Pancreas (tissue), 10 donors: ENCODE measurements around the gene PGA4. TPM values are rescaled to one million over a fixed set of nuclear protein-coding genes. Genes with fewer than 3 reads are reported as not detected.
"Not testable (repeated sequence)": the region's sequence is repeated elsewhere in the genome, so short reads cannot be mapped to it uniquely, and the experiment has no call there.

ENCODE experiments used
- ATAC-seq, 4 donors: fragments of 200-7000 bp; cut with Tn5 transposase; one replicate each; pipeline versions ENCODE4 v1.8.0 to v1.9.1; 2020; ENCODE audit warnings: mild to moderate bottlenecking in 4 of 4, moderate library complexity in 4 of 4
- DNase-seq, 6 donors: peaks; one replicate each; pipeline ENCODE4 v3.0.0-alpha.2; 2020
- FAIRE-seq: peaks from 2 replicates; lab custom pipeline; 2012; peaks lifted over from hg19 to GRCh38; lab: Jason Lieb, UNC
- H3K27ac ChIP-seq, 4 donors: fragments of 200-600 bp; sonication (generic); 1 replicate in 3 of 4; 2 replicates in 1 of 4; pipeline versions ENCODE4 v1.5.0 to v1.8.0; 2020
- H3K27me3 ChIP-seq, 4 donors: fragments of 200-600 bp; one replicate each; pipeline ENCODE4 v1.8.0; 2021
- H3K36me3 ChIP-seq, 3 donors: fragments of 200-600 bp; sonication (generic) in 1 of 3; one replicate each; pipeline versions ENCODE4 v1.5.0 to v1.8.0; 2020 to 2021
- H3K4me1 ChIP-seq, 3 donors: fragments of 200-600 bp; one replicate each; pipeline ENCODE4 v1.8.0; 2021
- H3K4me3 ChIP-seq, 4 donors: fragments of 200-600 bp; sonication (generic) in 2 of 4; one replicate each; pipeline versions ENCODE4 v1.5.0 to v1.8.0; 2020 to 2021
- H3K9me3 ChIP-seq, 4 donors: fragments of 200-600 bp; one replicate each; pipeline ENCODE4 v1.8.0; 2021
- CTCF ChIP-seq, 4 donors: fragments of 200-600 bp; sonication (generic) in 3 of 4; IDR thresholded peaks; one replicate each; pipeline versions ENCODE4 v1.5.0 to v1.8.0; 2021; ENCODE audit warnings: antibody characterized with exemption in 4 of 4
- WGBS, 2 donors: extraction: QIAGEN DNeasy Blood & Tissue Kit; methylation state at CpG; one replicate each; pipeline ENCODE4 v1.1.7; 2013; 5-methylcytosine and 5-hydroxymethylcytosine counted together
- intact Hi-C, 3 donors: fragments of 100-400 bp; cut with DNase I; formaldehyde crosslinking; loops; one replicate each; pipeline versions ENCODE4 v1.11.1 to v1.14.2; 2022
- polyA plus RNA-seq, 2 donors: library from polyadenylated mRNA; stranded (reverse); fragments of 200-250 nt; gene quantifications; one replicate each; pipeline ENCODE4 v1.2.3, GENCODE V29; 2013
- total RNA-seq, 6 donors: library from RNA; stranded (reverse); fragmentation: NEBNext Ultra II Directional in 4 of 6; extraction: Animal tissue kit (Norgen Biotek cat#: 25700) in 4 of 6; gene quantifications; one replicate each; pipeline versions ENCODE4 v1.2.1 to v1.2.4, GENCODE V29; 2021 to 2023
- donor health status: healthy with polysubstance abuse.
- donor health status: DM: no; HTN: no; CAD: no; lungs with moderate emphysema.
- donor health status: DM: no; HTN: no; CAD: no.
- donor health status: control.
- donor health status: control.
- donor health status: Bipolar disorder and iron deficiency.
- donor health status: DM: yes; HTN: yes; CAD: no.
- donor health status: DM: no; HTN: no; CAD: no.
- donor health status: DM: no; HTN: no; CAD: no.
- donor health status: DM: yes; HTN: yes; CAD: no.

PGA4 gene
- total RNA-seq, result 1 to 10 TPM in 4 of 6 donors, under 1 TPM in 1, not detected in 1; 0.16 to 2.9 (median 2.2) TPM
- 1 to 10 TPM in 1 of 2 donors, under 1 TPM in 1; 0.95 to 4.6 TPM for polyA plus RNA-seq

GRCh38 chr11:61222047-61222446 is at the start of gene PGA4:
TSS of gene PGA4 (plus strand) at chr11:61222347. CDS start at chr11:61222401, 54 bp downstream.
- H3K4me1 ChIP-seq, FAIRE-seq, ATAC-seq, H3K27ac ChIP-seq, DNase-seq, H3K27me3 ChIP-seq, intact Hi-C loops, H3K9me3 ChIP-seq, H3K4me3 ChIP-seq, H3K36me3 ChIP-seq: not testable (repeated sequence)
- no CpG with 5 or more reads among the region's 8 CpGs for WGBS, 2 donors

GRCh38 chr11:61172356-61172755 is 49.8 kb upstream of the PGA4 start:
- H3K27me3 ChIP-seq, result no peaks in the 10 kb centered on the region
- no peaks in the 10 kb centered on the region for H3K9me3 ChIP-seq
- no peak overlapping the region for H3K27ac ChIP-seq
- H3K4me3 ChIP-seq, result no peak overlapping the region
- DNase-seq (no peak), FAIRE-seq (no peak), ATAC-seq (no peak)
- peaks cover 0 to 18% (median 0%) of the 10 kb centered on the region in 3 donors for H3K4me1 ChIP-seq
- intact Hi-C loops, result no loop called here
- TF ChIP-seq CTCF (IDR thresholded peaks at IDR 0.05), result no peak
- no peaks in the 10 kb centered on the region for H3K36me3 ChIP-seq
- 83 to 86% methylated on average over 5 of the region's 5 CpGs for WGBS, 2 donors

- no peak for DNase-seq
- ATAC-seq, result no peak
- 90 to 92% methylated on average over 3 of the region's 3 CpGs for WGBS, 2 donors
- H3K36me3 ChIP-seq, result no peaks in the 10 kb centered on the region
- no peak for FAIRE-seq
- no peak overlapping the region for H3K4me3 ChIP-seq
- peak overlapping the region in 2 of 4 donors; percentile 53 to 74 for H3K27ac ChIP-seq
- peaks cover 0 to 18% (median 0%) of the 10 kb centered on the region in 3 donors for H3K4me1 ChIP-seq
- TF ChIP-seq CTCF (IDR thresholded peaks at IDR 0.05), result no peak
- intact Hi-C loops, result no loop called here
- no peaks in the 10 kb centered on the region for H3K9me3 ChIP-seq
- no peaks in the 10 kb centered on the region for H3K27me3 ChIP-seq
Observed at GRCh38 chr11:61172888-61173287, 49.3 kb upstream of the PGA4 start.

GRCh38 chr11:61173456-61173855 is 48.7 kb upstream of the PGA4 start:
- Histone ChIP-seq H3K27ac (peak overlapping the region in 2 of 4 donors; percentile 53 to 74), H3K4me1 (peaks cover 0 to 18% (median 0%) of the 10 kb centered on the region in 3 donors), H3K9me3 (no peaks in the 10 kb centered on the region), H3K36me3 (no peaks in the 10 kb centered on the region), H3K27me3 (no peaks in the 10 kb centered on the region), H3K4me3 (no peak overlapping the region)
- no peak for TF ChIP-seq CTCF (IDR thresholded peaks at IDR 0.05)
- intact Hi-C loops, result no loop called here
- FAIRE-seq (no peak), DNase-seq (peak in 1 of 6 donors; percentile 53), ATAC-seq (peak in 3 of 4 donors; percentile 64 to 70 (median 65))
- WGBS, 2 donors, result 75 to 79% methylated on average over 4 of the region's 4 CpGs

- ATAC-seq (peak; percentile 61 to 92 (median 90)), DNase-seq (peak in 4 of 6 donors; percentile 57 to 81 (median 63)), FAIRE-seq (no peak)
- WGBS, 2 donors, result 35 to 38% methylated on average over 6 of the region's 6 CpGs
- Histone ChIP-seq H3K36me3 (no peaks in the 10 kb centered on the region), H3K27me3 (no peaks in the 10 kb centered on the region), H3K27ac (peak overlapping the region in 2 of 4 donors; percentile 53 to 74), H3K9me3 (no peaks in the 10 kb centered on the region), H3K4me1 (peaks cover 0 to 18% (median 0%) of the 10 kb centered on the region in 3 donors), H3K4me3 (no peak overlapping the region)
- no peak for TF ChIP-seq CTCF (IDR thresholded peaks at IDR 0.05)
- intact Hi-C loops, result no loop called here
Observed at GRCh38 chr11:61174273-61174672, 47.9 kb upstream of the PGA4 start.
